ENCODE results near the gene F11R.
"Not testable (repeated sequence)": the region's sequence is repeated elsewhere in the genome, so short reads cannot be mapped to it uniquely, and the experiment has no call there.

Gene F11R

GRCh38 chr1:161009602-161010211, 11.2 kb downstream of the F11R start:
- no peak for DNase-seq

- DNase-seq: no peak
These were observed 12.0 kb downstream of the F11R start for GRCh38 chr1:161008869-161009510.

GRCh38 chr1:161007369-161007768, 13.6 kb downstream of the F11R start:
- DNase-seq: no peak

- no peak for DNase-seq
These were observed 14.4 kb downstream of the F11R start for GRCh38 chr1:161006563-161006962.

GRCh38 chr1:161001525-161001924, 19.4 kb downstream of the F11R start:
- no peak for DNase-seq

GRCh38 chr1:161000736-161001480, 20.0 kb downstream of the F11R start:
- no peak for DNase-seq

GRCh38 chr1:160999376-160999775, 21.6 kb downstream of the F11R start:
- DNase-seq: no peak

GRCh38 chr1:160997323-160998038, 23.5 kb downstream of the F11R start:
- peak; percentile 67 for DNase-seq

GRCh38 chr1:160996178-160996577, 24.8 kb downstream of the F11R start:
- no peak for DNase-seq

GRCh38 chr1:160993544-160994193, 27.3 kb downstream of the F11R start:
- DNase-seq: no peak

- not testable (repeated sequence) for DNase-seq
These were observed 28.9 kb downstream of the F11R start for GRCh38 chr1:160992036-160992435.

GRCh38 chr1:160987359-160988050, 33.4 kb downstream of the F11R start:
- no peak for DNase-seq

- no peak for DNase-seq
These were observed 35.2 kb downstream of the F11R start for GRCh38 chr1:160985723-160986122.

- peak; percentile 26 for DNase-seq
These were observed 39.2 kb downstream of the F11R start for GRCh38 chr1:160981584-160982411.

- no peak for DNase-seq
These were observed 41.7 kb downstream of the F11R start for GRCh38 chr1:160979286-160979685.

GRCh38 chr1:160978510-160978927, 42.4 kb downstream of the F11R start:
- no peak for DNase-seq

- no peak for DNase-seq
These were observed 45.9 kb downstream of the F11R start for GRCh38 chr1:160975026-160975425.

- no peak for DNase-seq
These were observed 47.5 kb downstream of the F11R start for GRCh38 chr1:160973491-160973890.

GRCh38 chr1:160972939-160973338, 48.0 kb downstream of the F11R start:
- no peak for DNase-seq

- no peak for DNase-seq
These were observed 49.3 kb downstream of the F11R start for GRCh38 chr1:160971618-160972056.

GRCh38 chr1:160963521-160963920, 57.4 kb downstream of the F11R start:
- DNase-seq: no peak

All from CD4-positive, alpha-beta T cell treated with Interleukin-17A for 4 hours (primary cell).